CD4-positive, alpha-beta T cell treated with Interleukin-15 for 1 hour (primary cell): ENCODE results near the gene FAM217B.
A peak's percentile ranks its signal among the peaks of the same experiment; 100 is the strongest.

Experiments used
- DNase-seq: peaks from one replicate; pipeline ENCODE4 v3.0.0-alpha.2; 2020

FAM217B gene

GRCh38 chr20:59940129-59940955 lies at the start of gene FAM217B, which contains the start of gene PPP1R3D:
Gene FAM217B, plus strand, starts transcription at chr20:59940389. Its CDS starts 3,555 bp downstream, at chr20:59943944.
Gene PPP1R3D, minus strand, starts transcription at chr20:59940305. Its CDS starts 374 bp downstream, at chr20:59939931.
- peak; percentile 89 for DNase-seq

GRCh38 chr20:59891581-59891980 lies 48.6 kb upstream of the FAM217B start:
- no peak for DNase-seq

- no peak for DNase-seq
These were observed 44.3 kb upstream of the FAM217B start for GRCh38 chr20:59895908-59896307.

- DNase-seq, result no peak
These were observed 37.7 kb upstream of the FAM217B start for GRCh38 chr20:59902470-59902869.

- no peak for DNase-seq
These were observed 36.6 kb upstream of the FAM217B start for GRCh38 chr20:59903621-59904020.

GRCh38 chr20:59908855-59909254 lies 31.3 kb upstream of the FAM217B start:
- DNase-seq, result no peak

GRCh38 chr20:59911041-59911440 lies 29.1 kb upstream of the FAM217B start:
- DNase-seq, result no peak

- DNase-seq, result no peak
These were observed 27.6 kb upstream of the FAM217B start for GRCh38 chr20:59912609-59913008.

GRCh38 chr20:59920944-59921343 lies 19.2 kb upstream of the FAM217B start:
- DNase-seq, result no peak

GRCh38 chr20:59923514-59923913 lies 16.7 kb upstream of the FAM217B start:
- DNase-seq, result no peak

- no peak for DNase-seq
These were observed 14.8 kb upstream of the FAM217B start for GRCh38 chr20:59925359-59925758.

- no peak for DNase-seq
These were observed 14.3 kb upstream of the FAM217B start for GRCh38 chr20:59925899-59926298.

- DNase-seq, result no peak
These were observed 8.5 kb upstream of the FAM217B start for GRCh38 chr20:59931511-59932312.

- no peak for DNase-seq
These were observed 7.4 kb upstream of the FAM217B start for GRCh38 chr20:59932616-59933295.

GRCh38 chr20:59933296-59933848 lies 6.8 kb upstream of the FAM217B start, which contains the start of gene SYCP2:
Gene SYCP2, minus strand, starts transcription at chr20:59933637. Its CDS starts 11,224 bp downstream, at chr20:59922413.
- peak; percentile 74 for DNase-seq

GRCh38 chr20:59933849-59934585 lies 6.2 kb upstream of the FAM217B start:
- DNase-seq, result peak; percentile 72

- no peak for DNase-seq
These were observed 4.6 kb upstream of the FAM217B start for GRCh38 chr20:59935457-59936185.

- DNase-seq, result no peak
These were observed 3.8 kb upstream of the FAM217B start for GRCh38 chr20:59936409-59936808.

- DNase-seq, result no peak
These were observed 3.0 kb upstream of the FAM217B start for GRCh38 chr20:59937150-59937549.

GRCh38 chr20:59938221-59938620 lies 2.0 kb upstream of the FAM217B start:
- DNase-seq, result no peak

- no peak for DNase-seq
These were observed 1.5 kb upstream of the FAM217B start for GRCh38 chr20:59938696-59939051.
